Left colon (tissue), 2 donors: ENCODE measurements around the gene NTRK2. TPM values are rescaled to one million over a fixed set of nuclear protein-coding genes. Genes with fewer than 3 reads are reported as not detected.

Experiments used
- ATAC-seq: fragments of 200-7000 bp; cut with Tn5 transposase; one replicate; pipeline ENCODE4 v1.9.1; 2020; ENCODE audit warnings: mild to moderate bottlenecking, moderate library complexity
- DNase-seq, 2 donors: peaks; one replicate each; pipeline ENCODE4 v3.0.0-alpha.2; 2020
- intact Hi-C, 2 donors: fragments of 100-400 bp; cut with DNase I in 1 of 2; cut with micrococcal nuclease in 1 of 2; formaldehyde crosslinking; loops; one replicate each; pipeline versions ENCODE4 v1.11.2 to v1.14.0; 2022; cut with DNase I, micrococcal nuclease
- total RNA-seq, 2 donors: library from RNA; stranded (reverse); fragmentation: NEBNext Ultra II Directional; extraction: Animal tissue kit (Norgen Biotek cat#: 25700); gene quantifications; one replicate each; pipeline ENCODE4 v1.2.1, GENCODE V29; 2021
- donor health status: DM: no; HTN: no; CAD: no.
- donor health status: DM: yes; HTN: yes; CAD: no.

NTRK2 gene
- total RNA-seq, 2 donors from 2014 or later, result 2.5 to 5.7 TPM

DNA sequence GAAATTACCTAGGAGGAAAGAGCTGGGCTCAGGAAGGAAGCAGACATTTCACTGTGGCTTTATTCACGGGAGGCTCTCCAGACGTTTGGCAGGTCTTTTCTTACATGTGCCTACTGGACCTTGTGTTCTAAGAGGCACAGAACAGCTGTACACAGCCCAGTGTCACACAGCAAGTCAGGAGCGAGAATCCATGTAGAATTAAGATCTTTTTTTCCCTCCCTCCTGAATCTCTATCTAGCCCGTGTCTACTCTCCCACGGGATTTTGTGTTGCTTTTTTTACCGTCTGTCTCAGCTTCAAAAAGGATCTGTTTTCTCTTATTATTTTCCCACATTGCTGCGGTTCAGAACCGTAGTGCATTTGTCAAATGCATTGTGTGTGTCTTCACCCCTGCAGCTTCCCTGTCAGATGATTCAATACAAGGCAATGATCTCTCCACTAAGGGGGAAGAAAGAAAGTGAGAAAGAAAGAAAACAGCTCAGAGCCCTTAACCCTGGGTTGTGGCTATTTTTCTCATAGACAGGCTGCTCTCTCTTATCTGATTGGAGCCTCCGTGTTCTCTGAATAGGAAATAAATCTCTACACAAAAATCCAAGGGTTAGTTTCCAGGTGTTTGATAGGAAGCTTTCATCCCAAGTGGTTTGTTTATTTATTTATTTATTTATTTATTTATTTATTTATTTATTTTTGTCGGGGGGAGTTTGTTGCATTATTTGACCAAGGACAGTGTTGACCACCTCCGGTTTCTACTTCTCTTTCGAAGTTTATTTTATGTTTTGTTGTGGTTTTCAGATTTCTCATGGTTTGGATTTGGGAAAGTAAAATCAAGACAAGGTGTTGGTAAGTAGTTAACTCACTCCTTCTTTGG lies 191.0 kb downstream of the NTRK2 start:
- DNase-seq (no peak), ATAC-seq (no peak)
- intact Hi-C loops, result no loop called here

DNA sequence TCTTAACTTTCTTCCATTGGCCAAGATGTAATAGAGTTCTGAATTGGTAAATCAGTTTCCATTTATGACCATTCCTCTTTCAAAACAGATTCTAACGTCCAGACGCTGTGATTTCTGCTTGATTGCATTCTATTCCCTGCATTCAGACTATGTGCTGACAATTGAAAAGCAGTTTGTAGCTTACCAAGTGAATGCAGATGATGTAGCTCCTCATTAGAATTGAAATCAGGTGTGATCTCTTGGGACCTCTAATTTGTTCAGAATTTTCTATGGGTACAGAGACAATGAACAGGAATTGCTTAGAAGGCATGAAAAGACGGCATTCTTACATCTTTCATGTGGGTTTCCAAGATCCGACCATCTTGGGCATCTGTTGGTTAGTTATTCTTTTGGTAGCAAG lies 191.9 kb downstream of the NTRK2 start:
- ATAC-seq (no peak), DNase-seq (no peak)
- intact Hi-C loops, result no loop called here

DNA sequence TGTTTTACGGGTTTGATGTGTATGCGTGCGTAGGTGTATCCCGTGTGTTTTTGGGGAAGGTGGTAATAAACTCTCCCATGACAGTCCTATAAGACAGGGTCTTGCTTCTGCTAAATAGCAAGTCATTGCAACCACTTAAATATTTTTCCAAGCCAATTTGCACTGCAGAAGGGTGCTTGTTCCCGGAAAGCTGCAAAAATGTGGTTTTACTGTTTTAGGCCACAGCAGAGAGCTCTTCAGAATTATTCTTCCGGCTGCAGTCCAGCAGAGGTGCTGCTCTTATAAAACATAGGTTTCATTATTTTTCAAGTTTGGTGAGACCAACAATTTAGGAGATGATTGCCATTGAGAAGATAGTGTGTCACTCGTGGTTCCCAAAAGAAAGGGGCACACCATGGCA lies 192.8 kb downstream of the NTRK2 start:
- no peak for DNase-seq
- intact Hi-C loops, result no loop called here
- ATAC-seq, result no peak

DNA sequence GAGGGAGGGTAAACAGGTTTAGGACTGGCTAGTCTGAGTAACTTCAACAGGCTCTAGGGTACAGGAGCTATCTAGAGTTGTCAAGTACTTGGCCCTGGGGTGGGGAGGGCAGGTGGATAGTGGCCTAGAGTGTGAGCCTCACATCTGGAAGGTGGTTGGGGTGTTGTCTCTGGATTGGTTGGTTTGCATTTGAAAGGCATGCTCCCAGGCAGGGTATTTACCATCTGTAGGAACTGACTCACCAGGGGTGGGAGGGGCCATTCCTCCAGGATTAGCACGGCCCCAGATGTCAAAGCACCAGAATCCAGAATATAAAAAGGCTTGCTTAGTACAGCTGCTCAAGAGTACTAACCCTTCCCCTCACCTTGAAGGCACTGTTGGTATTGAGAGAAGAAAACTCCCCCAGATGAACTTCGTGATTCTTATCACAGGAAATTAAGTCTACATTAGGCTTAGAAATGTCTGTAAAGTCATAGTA lies 193.3 kb downstream of the NTRK2 start:
- intact Hi-C loops, result no loop called here
- DNase-seq, result peak in 1 of 2 donors; percentile 11
- ATAC-seq, result peak; percentile 65

DNA sequence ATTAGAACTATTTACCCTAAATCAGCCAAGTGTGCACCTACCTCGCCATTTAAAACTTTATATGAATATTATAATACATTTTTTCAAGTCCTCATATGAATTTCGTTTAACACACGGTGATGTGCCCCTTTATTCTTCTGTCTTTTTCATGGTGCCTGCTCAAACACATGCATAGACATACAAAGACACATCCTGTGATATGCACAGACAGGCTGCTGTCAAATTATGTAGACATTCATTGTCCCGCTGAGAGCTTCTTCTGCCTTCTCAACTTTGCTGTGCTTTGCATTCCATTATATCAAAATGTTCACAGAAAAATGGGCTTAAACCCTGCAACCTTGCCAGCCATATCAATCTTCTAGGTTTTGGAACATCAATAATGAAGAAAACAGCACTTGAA lies 193.8 kb downstream of the NTRK2 start:
- DNase-seq (no peak), ATAC-seq (no peak)
- intact Hi-C loops, result no loop called here

DNA sequence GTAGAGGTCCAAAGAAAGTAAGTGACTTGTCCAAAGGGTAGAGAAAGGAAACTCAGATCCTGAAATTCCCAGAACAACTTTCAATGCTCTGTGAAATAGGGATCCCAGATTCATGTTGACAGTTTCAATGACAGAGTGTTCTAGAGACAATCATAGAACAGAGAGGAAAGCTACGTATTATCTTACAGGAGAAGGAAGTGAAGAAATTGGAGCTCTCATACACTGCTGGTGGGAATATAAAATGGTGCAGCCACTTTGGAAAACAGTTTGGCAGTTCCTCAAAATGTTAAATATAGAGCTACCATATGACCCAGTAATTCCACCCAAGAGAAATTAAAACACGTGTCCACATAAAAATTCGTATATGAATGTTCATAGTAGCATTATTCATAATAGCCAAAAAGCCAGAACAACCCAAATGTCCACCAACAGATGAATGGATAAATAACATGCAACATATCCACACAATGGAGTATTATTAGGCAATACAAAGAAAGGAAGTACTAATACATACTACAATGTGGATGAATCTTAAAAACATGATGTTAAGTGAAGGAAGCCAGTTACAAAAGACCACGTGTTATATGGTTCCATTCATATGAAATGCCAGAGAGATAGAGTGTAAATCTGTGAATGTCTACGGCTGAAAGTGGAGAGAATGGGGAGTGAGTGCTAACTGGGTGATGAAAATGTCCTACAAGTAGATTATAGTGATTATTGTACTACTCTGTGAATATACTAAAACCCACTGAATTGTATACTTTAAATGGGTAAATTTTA lies 197.1 kb downstream of the NTRK2 start:
- ATAC-seq (no peak), DNase-seq (no peak)
- intact Hi-C loops, result no loop called here

DNA sequence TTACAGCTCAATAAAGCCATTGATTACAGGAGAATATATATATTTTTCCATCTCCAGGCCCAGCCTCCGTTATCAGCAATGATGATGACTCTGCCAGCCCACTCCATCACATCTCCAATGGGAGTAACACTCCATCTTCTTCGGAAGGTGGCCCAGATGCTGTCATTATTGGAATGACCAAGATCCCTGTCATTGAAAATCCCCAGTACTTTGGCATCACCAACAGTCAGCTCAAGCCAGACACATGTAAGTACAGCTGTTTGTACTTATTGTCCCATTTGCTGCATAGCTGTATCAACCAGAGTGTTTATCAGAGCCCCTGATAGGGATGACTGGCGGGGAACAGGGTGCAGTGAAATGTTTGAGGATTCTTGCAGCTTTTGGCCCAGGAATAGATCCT lies 197.7 kb downstream of the NTRK2 start:
- ATAC-seq, result no peak
- no peak for DNase-seq
- intact Hi-C loops, result no loop called here

DNA sequence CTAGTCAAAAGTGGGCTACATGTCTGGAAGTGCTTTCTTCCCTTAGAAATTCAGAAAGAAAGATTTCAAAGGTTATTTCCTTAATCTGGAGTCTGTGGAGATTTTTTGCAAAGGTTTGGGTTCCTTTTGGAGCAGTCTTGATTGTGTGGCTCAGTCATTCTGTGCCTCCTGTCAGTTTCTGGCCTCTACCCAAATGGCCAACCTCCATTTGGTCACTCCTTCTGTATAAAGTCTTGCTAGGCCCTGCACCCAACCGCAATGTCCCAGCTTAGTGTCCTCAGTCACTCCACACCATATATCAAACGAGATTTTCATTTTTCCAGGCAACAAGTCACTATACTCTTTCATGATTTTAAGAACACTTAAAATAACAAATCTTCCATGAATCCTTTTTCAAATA lies 199.6 kb downstream of the NTRK2 start:
- ATAC-seq, result no peak
- intact Hi-C loops, result no loop called here

DNA sequence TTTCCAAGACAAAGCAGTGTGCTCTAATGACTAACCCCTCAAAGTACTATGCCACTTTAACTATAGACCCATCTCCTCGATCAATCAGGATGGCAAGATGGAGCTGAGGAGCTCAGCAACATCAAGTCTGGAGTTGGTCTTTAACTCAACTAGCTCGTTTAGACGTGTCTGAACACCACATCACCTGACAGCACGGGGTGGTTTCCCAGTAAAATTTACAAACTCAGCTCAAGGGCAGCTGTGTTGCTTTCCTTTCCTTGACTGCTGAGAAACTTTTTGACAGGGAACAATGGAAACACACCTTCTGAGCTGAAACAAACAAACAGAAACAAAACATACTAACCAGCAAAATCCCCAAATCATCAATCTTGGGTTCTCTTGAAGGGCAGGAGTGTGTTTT lies 202.5 kb downstream of the NTRK2 start:
- intact Hi-C loops, result no loop called here
- ATAC-seq, result no peak

More for the DNA sequence above, 199.6 kb downstream of the NTRK2 start:
- no peak for DNase-seq

DNA sequence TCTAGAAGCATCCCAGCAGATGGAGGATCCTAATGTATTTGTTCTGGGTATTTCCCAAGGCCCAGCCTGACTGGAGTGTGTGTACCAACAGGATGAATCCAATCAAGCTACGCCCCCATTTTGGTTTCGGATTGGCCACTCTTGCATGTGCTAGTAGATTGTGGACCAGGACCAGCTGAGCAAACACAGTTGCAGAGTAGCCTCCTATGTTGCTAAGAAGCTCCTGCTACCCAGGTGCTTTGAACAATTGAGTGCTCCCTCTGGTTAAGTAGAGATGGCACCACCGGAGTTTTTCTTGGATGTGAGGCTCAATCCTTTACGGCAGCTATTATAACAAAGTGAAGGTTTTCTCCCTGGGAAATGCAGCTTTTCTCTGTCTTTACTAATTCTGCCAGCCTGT lies 204.5 kb downstream of the NTRK2 start:
- ATAC-seq (no peak), DNase-seq (no peak)
- intact Hi-C loops, result no loop called here

More for the DNA sequence above, 202.5 kb downstream of the NTRK2 start:
- DNase-seq, result no peak

DNA sequence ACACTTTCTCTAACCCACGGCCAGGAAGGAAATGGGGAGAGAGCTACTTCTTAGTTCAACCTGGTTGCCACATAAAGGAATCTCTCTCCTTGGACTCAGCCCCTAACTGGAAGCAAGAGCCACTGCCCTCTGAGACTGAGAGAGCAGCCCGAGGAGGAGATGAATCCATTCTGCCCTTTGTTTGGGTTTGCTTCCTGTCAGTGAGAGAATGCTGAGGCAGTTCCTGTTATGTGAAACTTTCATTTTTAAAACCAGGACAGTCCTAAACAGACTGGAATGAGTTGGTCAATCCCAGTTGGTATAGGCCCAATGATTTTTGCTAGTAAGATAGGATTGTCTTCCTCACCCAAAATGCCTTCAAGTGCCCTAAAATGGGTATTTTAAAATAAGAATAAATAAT lies 205.1 kb downstream of the NTRK2 start:
- intact Hi-C loops, result no loop called here
- DNase-seq, result no peak
- ATAC-seq, result no peak

DNA sequence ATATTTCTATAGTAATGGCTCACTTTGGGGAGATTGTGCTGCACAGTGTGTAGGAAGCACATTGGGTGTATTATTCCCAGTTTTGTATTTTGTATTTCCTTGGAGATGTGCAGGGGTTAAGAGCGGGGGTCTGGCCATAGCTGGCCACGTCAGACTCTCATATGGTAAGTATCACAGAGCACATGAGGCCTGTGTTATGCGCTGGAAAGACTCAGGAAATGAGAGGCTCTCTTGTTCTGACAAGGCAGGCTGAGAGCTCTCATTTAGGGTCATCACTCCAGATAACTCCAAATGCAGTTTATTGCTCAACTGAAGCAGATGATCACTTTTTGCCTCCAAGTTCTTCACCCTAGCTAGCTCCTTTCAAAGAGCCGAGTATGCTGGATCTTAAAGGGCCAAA lies 205.7 kb downstream of the NTRK2 start:
- ATAC-seq (no peak), DNase-seq (no peak)
- intact Hi-C loops, result no loop called here

DNA sequence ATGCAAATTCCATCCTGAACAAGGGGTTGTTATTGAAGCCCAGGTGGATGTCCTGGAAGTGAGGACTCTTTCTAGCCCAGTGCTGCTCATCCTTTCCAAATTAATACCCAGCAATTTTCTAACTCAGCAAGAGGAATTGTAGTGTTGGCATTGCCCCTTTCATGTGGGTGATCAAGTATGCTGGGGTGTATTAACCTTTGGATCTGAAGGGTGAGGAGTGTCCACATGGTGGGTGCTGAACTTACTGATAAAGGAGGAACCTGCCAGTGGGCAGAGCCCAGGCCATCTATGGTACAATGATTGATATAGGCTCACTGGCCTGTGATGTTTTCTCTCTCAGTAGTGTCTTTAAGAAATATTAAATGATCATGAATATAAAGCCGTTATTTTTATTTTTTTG lies 210.1 kb downstream of the NTRK2 start:
- DNase-seq (no peak), ATAC-seq (no peak)

DNA sequence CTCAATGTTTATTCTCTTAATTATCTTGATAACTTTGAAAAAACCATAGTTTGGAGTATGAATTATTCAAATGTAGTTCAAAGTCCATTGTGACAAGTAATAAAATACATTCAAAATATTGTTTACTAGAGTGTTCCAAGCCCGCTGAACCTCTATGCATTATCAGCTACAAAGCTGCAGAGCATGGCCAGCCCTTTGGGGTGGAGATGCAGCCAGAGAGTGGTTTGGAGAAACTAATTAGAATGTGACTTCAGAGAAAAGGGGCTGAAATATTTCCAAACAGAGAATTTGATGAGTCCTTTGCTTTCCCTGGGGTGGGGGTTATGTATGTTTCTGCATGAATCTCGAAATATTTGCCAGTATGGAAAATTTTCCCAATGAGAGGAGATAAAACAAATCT lies 211.3 kb downstream of the NTRK2 start:
- DNase-seq (no peak), ATAC-seq (peak; percentile 44)
- intact Hi-C loops, result no loop called here

More for the DNA sequence above, 210.1 kb downstream of the NTRK2 start:
- intact Hi-C loops, result no loop called here

DNA sequence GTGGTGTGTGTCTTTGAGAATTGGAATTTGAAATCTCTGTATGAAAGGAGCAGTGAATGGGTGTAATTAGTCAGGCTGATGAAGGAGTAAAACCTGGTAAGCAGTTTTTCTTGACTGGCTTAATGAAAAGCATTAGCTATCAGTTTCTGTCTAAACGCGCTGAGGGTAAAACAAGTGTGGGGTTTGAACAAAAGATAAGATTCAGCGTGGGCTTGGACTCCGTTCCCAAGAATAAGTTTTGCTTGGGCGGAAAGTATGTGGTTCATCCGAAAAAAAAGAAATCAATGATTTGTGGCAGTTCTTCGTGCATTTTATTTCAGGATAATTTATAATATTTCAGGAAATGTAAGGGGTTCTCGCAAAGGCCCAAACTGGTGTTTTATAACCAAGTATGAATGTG lies 217.3 kb downstream of the NTRK2 start:
- intact Hi-C loops, result no loop called here
- DNase-seq, result no peak
- ATAC-seq, result no peak

DNA sequence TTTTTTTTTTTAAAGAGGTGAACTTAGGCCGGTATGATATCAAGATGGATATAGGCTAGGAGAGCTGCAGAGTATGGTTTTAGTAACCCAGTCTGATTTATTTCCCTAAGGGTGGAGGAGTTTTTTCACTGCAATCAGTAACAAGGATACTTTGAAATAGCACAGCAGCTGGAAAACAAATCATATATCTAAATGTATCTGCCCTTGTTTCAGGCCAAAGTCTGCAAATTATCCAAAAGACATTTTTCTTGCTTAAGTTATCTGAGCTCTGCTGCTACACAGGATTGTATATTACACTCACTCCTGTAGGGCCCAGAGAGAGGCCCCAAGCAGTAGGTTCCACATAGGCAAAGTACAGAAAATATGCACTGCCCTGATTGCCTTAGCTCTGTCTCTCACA lies 222.4 kb downstream of the NTRK2 start:
- DNase-seq, result no peak
- peak; percentile 37 for ATAC-seq
- intact Hi-C loops, result no loop called here

DNA sequence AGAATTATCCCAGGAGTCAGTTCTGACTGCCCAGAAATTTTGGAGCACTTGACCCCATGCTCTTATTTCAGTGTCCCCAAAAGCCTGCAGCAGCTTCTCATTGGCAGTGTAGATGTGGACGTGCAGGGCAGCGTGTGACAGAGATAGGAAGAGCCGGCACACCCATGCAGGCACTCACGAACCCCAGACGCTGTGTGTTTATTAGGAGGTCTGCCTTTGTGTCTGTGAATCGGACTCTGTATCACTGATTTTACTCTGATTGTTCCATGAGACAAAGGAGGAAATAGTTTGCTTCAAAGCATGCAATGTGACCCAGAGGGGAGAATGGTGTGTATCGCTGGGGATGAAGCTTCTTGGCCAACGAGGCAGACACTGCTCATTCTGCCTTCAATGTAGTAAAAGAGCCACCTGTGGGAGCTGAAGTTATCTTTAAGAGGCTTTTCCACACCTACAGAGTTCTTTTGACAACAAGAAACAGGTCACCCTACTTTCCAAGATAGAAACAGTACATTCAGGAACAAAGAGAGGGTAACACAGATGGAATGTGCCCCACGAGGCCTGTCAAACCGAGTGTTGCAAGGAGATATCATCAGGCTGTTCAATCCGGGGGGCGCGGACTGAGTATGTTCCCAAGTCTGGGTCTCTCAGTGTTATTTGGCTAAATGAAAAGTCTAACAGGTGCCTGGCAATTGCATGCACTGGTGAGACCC lies 224.0 kb downstream of the NTRK2 start:
- DNase-seq (no peak), ATAC-seq (peak; percentile 16)
- intact Hi-C loops, result no loop called here

DNA sequence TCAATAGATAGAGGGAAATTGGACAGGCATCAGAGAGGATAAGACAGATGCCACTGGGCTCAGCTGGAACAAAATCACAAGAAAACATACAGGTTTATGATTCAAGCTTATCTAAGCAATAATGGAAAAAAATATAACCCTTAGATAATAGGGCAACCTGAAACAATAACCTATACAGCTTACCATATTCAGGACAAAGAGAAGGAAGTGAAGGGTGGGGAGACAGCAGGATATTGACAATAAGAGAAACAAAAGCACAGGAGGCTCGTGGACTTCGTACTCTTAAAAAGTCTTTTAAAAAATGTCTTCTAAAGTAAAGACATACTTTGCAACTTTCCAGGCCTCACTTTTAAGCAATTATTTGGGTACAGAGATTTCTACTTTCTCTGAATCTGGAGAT lies 225.3 kb downstream of the NTRK2 start:
- DNase-seq (no peak), ATAC-seq (peak; percentile 93)
- intact Hi-C loops, result no loop called here

DNA sequence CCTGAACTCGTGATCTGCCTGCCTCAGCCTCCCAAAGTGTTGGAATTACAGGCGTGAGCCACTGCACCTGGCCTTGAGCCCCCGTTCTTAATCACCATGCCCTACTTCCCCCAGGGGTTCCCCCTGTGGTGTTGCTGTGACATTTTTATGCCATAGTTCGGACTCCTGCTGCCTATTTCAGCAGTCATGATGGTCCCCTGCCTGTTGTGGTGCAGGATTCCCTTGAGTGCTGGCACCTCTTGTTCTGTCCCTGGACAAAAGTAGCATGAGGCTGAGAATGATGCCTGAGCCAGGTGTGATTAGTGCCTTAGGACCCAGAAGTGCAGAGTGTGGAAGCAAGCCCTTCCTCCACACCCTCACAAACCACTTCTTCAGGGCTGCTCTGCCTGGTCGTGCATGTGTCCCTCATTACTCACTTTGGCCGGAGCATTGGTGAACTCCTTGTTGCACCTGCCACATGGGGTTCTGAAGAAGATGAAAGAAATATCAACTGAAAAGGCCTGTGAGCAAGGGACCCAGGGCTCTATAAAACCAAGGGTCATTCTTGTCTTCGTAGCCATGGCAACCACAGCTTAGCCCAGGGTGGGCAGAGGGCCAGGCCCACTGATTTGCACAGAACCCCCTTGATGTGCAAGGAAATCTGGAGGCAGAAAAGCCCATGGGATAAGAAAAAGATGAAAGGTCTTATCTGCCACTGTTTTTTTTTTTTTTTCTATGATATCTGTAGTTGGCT lies 228.0 kb downstream of the NTRK2 start:
- intact Hi-C loops, result no loop called here
- ATAC-seq (no peak), DNase-seq (no peak)
